ENCODE measurements around the gene DNAJC6. TPM values are rescaled to one million over a fixed set of nuclear protein-coding genes. Genes with fewer than 3 reads are reported as not detected.

Gene DNAJC6
- total RNA-seq, 1 donor from 2014 or later: 21.9 TPM

- H4K20me1 ChIP-seq (ENCODE audit: low read depth): no peaks in the 10 kb centered on the region
- no peak overlapping the region for H3K4me2 ChIP-seq
Observed at GRCh38 chr1:65441464-65441863, 132.1 kb downstream of the DNAJC6 start.

DNA sequence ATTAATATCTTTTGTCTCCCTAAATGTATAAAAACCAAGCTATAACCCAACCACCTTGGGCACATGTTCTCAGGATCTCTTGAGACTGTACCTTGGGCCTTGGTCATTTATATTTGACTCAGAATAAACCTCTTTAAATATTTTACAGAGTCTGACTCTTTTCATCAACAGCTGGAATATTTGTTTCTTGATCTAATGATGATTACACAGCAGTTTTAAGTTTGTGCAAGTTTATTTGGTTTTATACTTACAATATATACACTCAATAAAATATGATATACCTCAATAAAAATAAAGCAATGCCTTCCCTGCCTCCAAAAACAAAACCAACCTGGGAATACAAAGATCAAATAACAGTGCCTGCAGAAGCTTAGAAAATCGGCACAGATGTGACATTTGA lies 133.1 kb downstream of the DNAJC6 start:
- H3K4me3 ChIP-seq: no peak overlapping the region
- no peaks in the 10 kb centered on the region for H3K9me3 Mint-ChIP-seq
- DNase-seq (ENCODE audit: low spot score): no peak
- H3K36me3 ChIP-seq: no peaks in the 10 kb centered on the region
- H3K27me3 Mint-ChIP-seq (ENCODE audit: insufficient read depth, low read depth): no peaks in the 10 kb centered on the region
- TF ChIP-seq EZH2 (IDR thresholded peaks at IDR 0.05): no peak
- no peak for TF ChIP-seq EZH2phosphoT487 (IDR thresholded peaks at IDR 0.05)
- TF ChIP-seq, protein P1, sequence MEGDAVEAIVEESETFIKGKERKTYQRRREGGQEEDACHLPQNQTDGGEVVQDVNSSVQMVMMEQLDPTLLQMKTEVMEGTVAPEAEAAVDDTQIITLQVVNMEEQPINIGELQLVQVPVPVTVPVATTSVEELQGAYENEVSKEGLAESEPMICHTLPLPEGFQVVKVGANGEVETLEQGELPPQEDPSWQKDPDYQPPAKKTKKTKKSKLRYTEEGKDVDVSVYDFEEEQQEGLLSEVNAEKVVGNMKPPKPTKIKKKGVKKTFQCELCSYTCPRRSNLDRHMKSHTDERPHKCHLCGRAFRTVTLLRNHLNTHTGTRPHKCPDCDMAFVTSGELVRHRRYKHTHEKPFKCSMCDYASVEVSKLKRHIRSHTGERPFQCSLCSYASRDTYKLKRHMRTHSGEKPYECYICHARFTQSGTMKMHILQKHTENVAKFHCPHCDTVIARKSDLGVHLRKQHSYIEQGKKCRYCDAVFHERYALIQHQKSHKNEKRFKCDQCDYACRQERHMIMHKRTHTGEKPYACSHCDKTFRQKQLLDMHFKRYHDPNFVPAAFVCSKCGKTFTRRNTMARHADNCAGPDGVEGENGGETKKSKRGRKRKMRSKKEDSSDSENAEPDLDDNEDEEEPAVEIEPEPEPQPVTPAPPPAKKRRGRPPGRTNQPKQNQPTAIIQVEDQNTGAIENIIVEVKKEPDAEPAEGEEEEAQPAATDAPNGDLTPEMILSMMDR (IDR thresholded peaks at IDR 0.05): no peak
- H3K9ac ChIP-seq: no peak overlapping the region
- H3K9me3 ChIP-seq (ENCODE audit: low read depth): no peaks in the 10 kb centered on the region
- H3K27ac Mint-ChIP-seq: no peak overlapping the region
- no peaks in the 10 kb centered on the region for H3K4me1 Mint-ChIP-seq
- H3K79me2 ChIP-seq (ENCODE audit: low read depth): no peaks in the 10 kb centered on the region
- H3K4me1 ChIP-seq: no peaks in the 10 kb centered on the region
- H4K20me1 ChIP-seq (ENCODE audit: low read depth): no peaks in the 10 kb centered on the region
- H3F3A ChIP-seq (ENCODE audit: low read depth): no peaks in the 10 kb centered on the region
- H3K27me3 ChIP-seq: no peaks in the 10 kb centered on the region
- no peak overlapping the region for H2AFZ ChIP-seq (replicated peaks)
- H3K36me3 Mint-ChIP-seq: no peaks in the 10 kb centered on the region
- H3K4me2 ChIP-seq: no peak overlapping the region
- H3K27ac ChIP-seq: no peak overlapping the region
- no peak overlapping the region for H3K4me3 Mint-ChIP-seq

More at GRCh38 chr1:65441464-65441863, 132.1 kb downstream of the DNAJC6 start:
- no peak for TF ChIP-seq EZH2 (IDR thresholded peaks at IDR 0.05)
- no peak for TF ChIP-seq EZH2phosphoT487 (IDR thresholded peaks at IDR 0.05)
- TF ChIP-seq, protein P1 (IDR thresholded peaks at IDR 0.05): no peak
- Histone ChIP-seq H3K9me3 (ENCODE audit: low read depth) (no peaks in the 10 kb centered on the region), H3K27me3 (no peaks in the 10 kb centered on the region), H3K79me2 (ENCODE audit: low read depth) (no peaks in the 10 kb centered on the region), H2AFZ (replicated peaks) (no peak overlapping the region), H3K4me1 (no peaks in the 10 kb centered on the region), H3K36me3 (no peaks in the 10 kb centered on the region), H3K9ac (no peak overlapping the region), H3K4me3 (no peak overlapping the region), H3F3A (ENCODE audit: low read depth) (no peaks in the 10 kb centered on the region), H3K27ac (no peak overlapping the region)
- H3K4me3 Mint-ChIP-seq: no peak overlapping the region
- H3K9me3 Mint-ChIP-seq: no peaks in the 10 kb centered on the region
- no peaks in the 10 kb centered on the region for H3K27me3 Mint-ChIP-seq (ENCODE audit: insufficient read depth, low read depth)
- H3K36me3 Mint-ChIP-seq: no peaks in the 10 kb centered on the region
- no peak for DNase-seq (ENCODE audit: low spot score)
- no peaks in the 10 kb centered on the region for H3K4me1 Mint-ChIP-seq
- no peak overlapping the region for H3K27ac Mint-ChIP-seq

- no peaks in the 10 kb centered on the region for H3K9me3 ChIP-seq (ENCODE audit: low read depth)
- no peaks in the 10 kb centered on the region for H3K27me3 Mint-ChIP-seq (ENCODE audit: insufficient read depth, low read depth)
- no peaks in the 10 kb centered on the region for H3K4me1 ChIP-seq
- no peaks in the 10 kb centered on the region for H3K27me3 ChIP-seq
- no peak overlapping the region for H3K4me3 ChIP-seq
- no peak overlapping the region for H3K9ac ChIP-seq
- no peak overlapping the region for H3K27ac ChIP-seq
- no peaks in the 10 kb centered on the region for H3F3A ChIP-seq (ENCODE audit: low read depth)
- no peaks in the 10 kb centered on the region for H3K36me3 Mint-ChIP-seq
- H4K20me1 ChIP-seq (ENCODE audit: low read depth): no peaks in the 10 kb centered on the region
- no peaks in the 10 kb centered on the region for H3K4me1 Mint-ChIP-seq
- no peak overlapping the region for H3K27ac Mint-ChIP-seq
- no peak for DNase-seq (ENCODE audit: low spot score)
- TF ChIP-seq EZH2 (IDR thresholded peaks at IDR 0.05): no peak
- TF ChIP-seq, protein P1 (IDR thresholded peaks at IDR 0.05): no peak
- no peak for TF ChIP-seq EZH2phosphoT487 (IDR thresholded peaks at IDR 0.05)
- no peaks in the 10 kb centered on the region for H3K9me3 Mint-ChIP-seq
- no peaks in the 10 kb centered on the region for H3K36me3 ChIP-seq
- no peak overlapping the region for H3K4me2 ChIP-seq
- H2AFZ ChIP-seq (replicated peaks): no peak overlapping the region
- H3K79me2 ChIP-seq (ENCODE audit: low read depth): no peaks in the 10 kb centered on the region
- H3K4me3 Mint-ChIP-seq: no peak overlapping the region
Observed at GRCh38 chr1:65443647-65444046, 134.3 kb downstream of the DNAJC6 start.

Data from neural progenitor cell (in vitro differentiated cells).